ENCODE data around the gene PEX14.

Gene PEX14

GRCh38 chr1:10540277-10541005, 65.7 kb downstream of the PEX14 start:
- no peak for DNase-seq (ENCODE audit: low spot score)

- DNase-seq (ENCODE audit: low spot score), result no peak
Observed at GRCh38 chr1:10541286-10541685, 66.5 kb downstream of the PEX14 start.

- peak; percentile 26 for DNase-seq (ENCODE audit: low spot score)
Observed at GRCh38 chr1:10544239-10544638, 69.5 kb downstream of the PEX14 start.

GRCh38 chr1:10546896-10547295, 72.1 kb downstream of the PEX14 start:
- no peak for DNase-seq (ENCODE audit: low spot score)

- DNase-seq (ENCODE audit: low spot score), result no peak
Observed at GRCh38 chr1:10549904-10550664, 75.3 kb downstream of the PEX14 start.

GRCh38 chr1:10553118-10553517, 78.4 kb downstream of the PEX14 start:
- DNase-seq (ENCODE audit: low spot score), result no peak

GRCh38 chr1:10555635-10556429, 81.1 kb downstream of the PEX14 start:
- no peak for DNase-seq (ENCODE audit: low spot score)

GRCh38 chr1:10556430-10557005, 81.8 kb downstream of the PEX14 start:
- no peak for DNase-seq (ENCODE audit: low spot score)

- no peak for DNase-seq (ENCODE audit: low spot score)
Observed at GRCh38 chr1:10557714-10558113, 83.0 kb downstream of the PEX14 start.

- DNase-seq (ENCODE audit: low spot score), result no peak
Observed at GRCh38 chr1:10559386-10559785, 84.6 kb downstream of the PEX14 start.

GRCh38 chr1:10561497-10561896, 86.7 kb downstream of the PEX14 start:
- DNase-seq (ENCODE audit: low spot score), result no peak

GRCh38 chr1:10561955-10562354, 87.2 kb downstream of the PEX14 start:
- peak; percentile 11 for DNase-seq (ENCODE audit: low spot score)

- DNase-seq (ENCODE audit: low spot score), result no peak
Observed at GRCh38 chr1:10564063-10564462, 89.3 kb downstream of the PEX14 start.

- DNase-seq (ENCODE audit: low spot score), result no peak
Observed at GRCh38 chr1:10569531-10569930, 94.8 kb downstream of the PEX14 start.

- DNase-seq (ENCODE audit: low spot score), result no peak
Observed at GRCh38 chr1:10575616-10576015, 100.9 kb downstream of the PEX14 start.

- no peak for DNase-seq (ENCODE audit: low spot score)
Observed at GRCh38 chr1:10578070-10578469, 103.3 kb downstream of the PEX14 start.

- DNase-seq (ENCODE audit: low spot score), result no peak
Observed at GRCh38 chr1:10583641-10584040, 108.9 kb downstream of the PEX14 start.

- no peak for DNase-seq (ENCODE audit: low spot score)
Observed at GRCh38 chr1:10585242-10585641, 110.5 kb downstream of the PEX14 start.

GRCh38 chr1:10586125-10586524, 111.4 kb downstream of the PEX14 start:
- no peak for DNase-seq (ENCODE audit: low spot score)

GRCh38 chr1:10588640-10589039, 113.9 kb downstream of the PEX14 start:
- DNase-seq (ENCODE audit: low spot score), result no peak

GRCh38 chr1:10589074-10589473, 114.3 kb downstream of the PEX14 start:
- no peak for DNase-seq (ENCODE audit: low spot score)

GRCh38 chr1:10591010-10591409, 116.3 kb downstream of the PEX14 start:
- DNase-seq (ENCODE audit: low spot score), result no peak

Data from CD4-positive, alpha-beta T cell treated with Interleukin-2 at 100 ng/mL for 4 hours (primary cell).